AG09319 (cell line): ENCODE data around the gene MEIS1.
"Not testable (repeated sequence)": the region's sequence is repeated elsewhere in the genome, so short reads cannot be mapped to it uniquely, and the experiment has no call there.

Source experiments
- DNase-seq: peaks from one replicate; pipeline ENCODE4 v3.0.0-alpha.2; 2010; ENCODE audit warnings: low read depth; ENCODE audit errors: extremely low read depth
- CTCF ChIP-seq: IDR thresholded peaks from 2 replicates; pipeline ENCODE4 v1.5.1; 2011; ENCODE audit warnings: low read depth, mild to moderate bottlenecking, inconsistent platforms, low read length, moderate library complexity

MEIS1 gene

DNA sequence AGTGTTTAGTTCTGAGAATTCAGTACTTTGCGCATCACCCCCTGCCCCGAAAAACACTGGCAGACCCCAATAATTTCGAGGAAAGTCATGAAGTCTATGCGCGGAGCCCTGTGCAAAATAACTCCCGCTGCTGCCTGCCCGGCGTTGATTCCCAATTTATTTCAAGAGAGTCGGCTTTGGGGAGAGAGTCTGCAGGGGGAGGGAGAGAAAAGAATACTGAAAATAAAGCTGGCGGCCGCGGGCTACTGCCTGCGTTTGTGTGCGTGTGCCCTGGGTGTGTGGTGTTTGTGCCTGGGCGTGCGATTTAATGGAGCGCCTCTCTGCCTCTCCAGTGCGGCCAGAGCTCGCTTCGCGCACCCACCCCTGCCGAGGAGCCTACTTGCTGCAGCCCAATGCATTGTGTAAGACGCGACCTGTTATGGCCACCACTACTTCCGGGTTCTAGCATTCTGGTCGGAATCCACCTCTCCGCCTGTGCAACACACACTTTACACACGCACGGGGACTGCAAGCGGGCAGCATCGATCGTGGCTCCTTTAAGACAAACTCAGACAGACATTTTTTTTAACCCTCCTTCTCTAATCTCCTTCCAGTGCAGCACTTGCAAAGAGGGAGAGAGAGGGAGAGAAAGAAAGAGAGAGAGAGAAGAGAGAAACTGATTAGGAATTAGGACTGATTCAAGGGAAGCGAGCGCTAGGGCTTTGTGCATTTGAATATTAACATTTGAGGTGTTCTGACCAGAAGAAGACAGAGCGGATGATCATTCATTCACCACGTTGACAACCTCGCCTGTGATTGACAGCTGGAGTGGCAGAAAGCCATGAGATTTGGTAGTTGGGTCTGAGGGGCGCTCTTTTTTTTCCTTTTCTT, at the start of gene MEIS1:
Gene MEIS1, plus strand, starts transcription at position 447 of the 870 bp plus-strand sequence. CDS start 732 bp downstream, outside the sequence.
- peak; percentile 91 for DNase-seq
- TF ChIP-seq CTCF, result no peak

DNA sequence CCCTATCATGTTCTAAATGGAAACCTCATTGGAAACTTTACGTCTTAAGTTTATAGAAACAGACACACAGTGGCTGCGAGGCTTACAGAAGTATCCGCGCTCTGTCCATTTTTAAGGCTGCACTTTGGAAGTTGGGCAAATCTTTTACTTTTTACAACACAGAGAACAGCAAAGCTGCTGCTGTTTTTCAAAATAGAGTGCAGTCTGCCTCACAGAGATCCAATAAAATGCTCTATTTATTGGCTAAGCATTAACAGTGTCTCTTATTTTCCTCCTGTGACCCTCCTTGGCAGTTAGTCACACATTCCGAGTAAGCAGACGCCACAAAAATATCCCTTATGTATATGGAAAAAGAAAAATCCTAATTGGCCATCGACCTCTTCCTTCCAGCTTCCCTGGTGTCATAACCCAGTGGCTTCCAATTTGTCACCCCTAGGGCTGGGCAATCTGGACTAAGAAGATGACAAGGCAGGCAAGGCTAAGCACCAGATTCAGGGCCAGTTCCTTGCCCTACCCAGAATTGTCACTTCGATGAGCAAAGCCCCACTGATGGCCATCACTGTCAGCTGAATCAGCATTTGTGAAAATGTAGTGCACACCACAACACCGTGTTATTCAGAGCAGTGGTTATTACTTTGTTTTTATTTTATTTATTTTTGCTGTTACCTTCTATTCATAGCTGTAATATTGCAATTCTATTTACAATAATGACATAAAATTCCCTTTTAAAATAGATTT, 47.7 kb upstream of the MEIS1 start:
- TF ChIP-seq CTCF, result no peak
- no peak for DNase-seq

DNA sequence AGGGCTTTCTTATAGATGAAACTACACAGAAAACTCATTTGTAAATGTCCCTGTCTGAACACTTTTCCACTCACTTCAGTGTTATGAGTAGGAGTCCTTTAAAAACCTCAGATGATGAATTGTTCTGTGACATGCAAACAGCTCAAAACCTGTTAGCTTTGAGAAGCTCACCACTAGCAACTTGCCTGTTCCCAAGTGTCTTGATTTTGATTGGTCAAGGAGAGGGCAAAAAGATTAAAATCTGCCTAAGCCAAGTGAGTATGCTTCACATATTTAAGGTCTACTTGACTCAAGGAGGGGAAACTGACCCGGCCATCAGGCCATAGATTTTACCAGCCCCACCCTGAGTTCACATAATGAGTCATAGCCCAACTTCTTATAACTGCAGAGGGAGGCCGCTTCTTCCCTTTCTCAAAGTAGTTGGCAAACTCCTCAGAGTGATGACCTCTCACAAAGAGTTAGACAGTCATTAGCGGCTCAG, 45.2 kb upstream of the MEIS1 start:
- TF ChIP-seq CTCF, result no peak
- no peak for DNase-seq

DNA sequence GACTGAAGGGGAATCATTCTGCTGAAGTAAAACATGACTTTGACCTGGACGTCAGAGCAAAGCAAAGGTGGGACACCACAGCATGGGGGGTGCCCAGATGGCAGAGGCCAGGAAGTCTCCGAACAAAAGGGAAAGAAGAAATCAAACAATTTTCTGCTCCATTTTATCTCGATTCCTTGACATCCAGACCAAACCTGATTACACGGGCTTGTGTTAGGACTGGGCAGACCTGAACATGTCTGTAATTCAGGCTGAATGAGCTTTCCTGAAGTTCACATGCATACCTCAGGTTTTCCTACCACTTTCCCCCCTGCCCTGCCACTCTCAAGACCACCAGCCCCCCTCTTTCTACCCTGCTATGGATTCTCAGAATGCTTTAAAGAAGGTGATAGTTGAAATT, 44.8 kb upstream of the MEIS1 start:
- no peak for TF ChIP-seq CTCF
- DNase-seq, result no peak

- no peak for DNase-seq
- no peak for TF ChIP-seq CTCF
Measured at GRCh38 chr2:66390811-66391210, 44.1 kb upstream of the MEIS1 start.

GRCh38 chr2:66391240-66391639, 43.7 kb upstream of the MEIS1 start:
- not testable (repeated sequence) for DNase-seq

DNA sequence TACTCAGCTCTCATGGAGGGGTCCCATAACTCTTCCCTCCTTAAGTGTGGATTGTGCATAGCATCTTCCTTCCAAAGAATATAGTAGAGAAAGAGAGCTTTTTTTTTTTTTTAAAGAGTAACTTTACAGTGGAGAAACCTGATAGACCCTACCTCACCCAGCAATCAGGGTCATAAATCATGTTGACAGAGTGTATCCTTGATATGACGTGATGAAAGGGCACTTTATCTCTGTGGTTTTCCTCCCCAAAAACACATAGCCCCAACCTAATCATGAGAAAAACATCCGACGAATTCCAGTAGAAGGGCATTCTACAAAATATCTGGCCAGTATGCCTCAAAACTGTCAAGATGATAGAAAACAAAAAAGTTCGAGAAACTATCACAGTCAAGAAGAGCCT, 29.5 kb upstream of the MEIS1 start:
- TF ChIP-seq CTCF, result no peak
- no peak for DNase-seq
